Fibroblast of skin of left quadriceps (primary cell): ENCODE data around the gene FST.

Source experiments
- DNase-seq, 2 experiments: peaks; one replicate each; pipeline ENCODE4 v3.0.0-alpha.2; 2013; ENCODE audit warnings: low read depth in 2 of 2

The FST gene

DNA sequence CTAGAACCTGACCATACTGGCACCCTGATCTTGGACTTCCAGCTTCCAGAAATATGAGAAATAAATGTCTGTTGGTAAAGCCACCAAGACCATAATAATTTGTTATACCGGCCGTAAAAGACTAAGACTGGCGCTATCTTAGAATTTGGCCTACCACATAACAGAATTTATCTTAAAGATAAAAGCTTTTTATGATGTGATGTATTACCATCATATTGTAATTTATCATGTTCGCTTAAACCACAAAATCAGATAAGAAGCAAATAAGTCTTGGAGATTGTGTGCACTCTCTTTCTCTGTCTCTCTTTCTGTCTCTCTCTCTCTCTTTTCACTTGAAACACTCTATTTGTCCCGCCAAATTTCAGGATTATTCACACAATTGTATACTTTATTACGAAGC lies 35.6 kb downstream of the FST start:
- DNase-seq, result no peak

DNA sequence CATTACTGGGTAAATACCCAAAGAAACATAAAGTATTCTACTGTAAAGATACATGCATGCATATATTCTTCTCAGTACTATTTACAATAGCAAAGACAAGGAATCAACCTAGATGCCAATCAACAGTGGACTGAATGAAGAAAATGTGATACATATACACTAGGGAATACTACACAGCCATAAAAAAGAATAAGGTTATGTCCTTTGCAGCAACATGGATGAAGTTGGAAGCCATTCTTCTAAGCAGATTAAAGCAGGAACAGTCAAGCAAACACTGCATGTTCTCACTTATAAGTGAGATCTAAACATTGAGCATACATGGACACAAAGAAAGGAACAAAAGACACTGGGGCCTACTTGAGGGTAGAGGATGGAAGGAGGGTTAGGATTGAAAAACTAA lies 40.4 kb downstream of the FST start:
- no peak for DNase-seq
